NCI-H1417 treated with DMSO at 0.1 percent for 48 hours (cell line): ENCODE results near the gene FOXO4.
"Not testable (repeated sequence)": the region's sequence is repeated elsewhere in the genome, so short reads cannot be mapped to it uniquely, and the experiment has no call there.

ENCODE experiments used
- DNase-seq: peaks from one replicate; lab custom pipeline; 2025; lab: John Stamatoyannopoulos, UW

FOXO4 gene

DNA sequence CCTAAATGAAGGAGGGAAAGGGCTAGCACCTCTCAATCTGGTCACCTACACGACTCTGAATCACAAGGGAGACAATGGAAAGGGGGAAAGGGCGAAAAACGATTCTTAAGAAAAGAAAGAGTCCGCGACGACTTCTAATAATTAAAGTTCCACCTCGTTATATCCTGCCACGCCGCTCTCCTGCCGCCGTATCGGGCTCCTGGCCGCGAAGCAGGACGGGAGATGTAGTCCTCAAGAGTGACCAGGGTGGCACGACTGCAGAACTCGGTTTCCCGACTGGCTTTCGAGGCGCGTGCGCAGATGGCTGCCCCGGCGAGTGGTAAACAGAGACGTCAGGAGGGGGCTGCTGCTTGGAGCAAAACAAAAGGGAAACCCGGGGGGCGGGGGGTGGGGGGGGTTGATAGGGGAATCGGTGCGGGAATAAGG, at the start of gene FOXO4:
TSS of gene FOXO4 (plus strand) at position 297 of the 426 bp plus-strand sequence. CDS start 678 bp downstream, outside the sequence.
- DNase-seq, result peak; percentile 28

DNA sequence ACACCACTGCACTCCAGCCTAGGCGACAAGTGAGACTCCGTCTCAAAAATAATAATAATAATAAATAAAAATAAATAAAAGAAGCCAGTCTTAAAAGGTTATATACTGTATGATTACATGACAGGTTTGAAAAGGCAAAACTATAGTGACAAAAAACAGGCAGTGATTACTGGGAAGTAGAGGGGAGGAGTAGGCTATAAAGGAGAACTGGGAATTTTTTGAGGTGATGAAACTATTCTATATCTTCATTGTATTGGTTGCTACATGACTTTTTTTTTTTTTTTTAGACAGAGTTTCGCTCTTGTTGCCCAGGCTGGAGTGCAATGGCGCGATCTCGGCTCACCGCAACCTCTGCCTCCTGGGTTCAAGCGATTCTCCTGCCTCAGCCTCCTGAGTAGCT, 47.8 kb upstream of the FOXO4 start:
- not testable (repeated sequence) for DNase-seq

GRCh38 chrX:71052721-71053120, 42.9 kb upstream of the FOXO4 start:
- no peak for DNase-seq

- DNase-seq, result no peak
Measured at GRCh38 chrX:71053217-71053621, 42.4 kb upstream of the FOXO4 start.

GRCh38 chrX:71056867-71057266, 38.8 kb upstream of the FOXO4 start:
- no peak for DNase-seq

- DNase-seq, result no peak
Measured at GRCh38 chrX:71057848-71058530, 37.7 kb upstream of the FOXO4 start.

GRCh38 chrX:71060127-71060526, 35.5 kb upstream of the FOXO4 start:
- no peak for DNase-seq

DNA sequence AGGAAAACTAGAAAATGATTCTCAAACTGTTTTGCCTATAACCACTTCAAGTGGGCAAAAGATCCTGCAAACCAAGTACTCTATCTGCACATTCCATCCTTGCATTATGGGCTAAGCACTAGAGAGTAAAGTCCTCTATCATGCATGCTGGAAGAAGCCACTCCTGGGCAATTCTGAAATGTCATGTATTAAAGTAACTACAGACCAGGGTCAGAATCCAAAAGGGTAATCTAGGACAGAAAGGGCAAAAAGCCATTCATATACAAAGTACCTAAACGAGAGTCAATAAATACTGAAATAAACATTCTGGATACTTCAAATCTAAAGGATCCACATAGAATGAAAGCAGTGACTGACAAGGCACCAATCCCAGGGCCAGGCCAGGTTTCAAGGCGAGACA, 28.6 kb upstream of the FOXO4 start:
- DNase-seq, result no peak

DNA sequence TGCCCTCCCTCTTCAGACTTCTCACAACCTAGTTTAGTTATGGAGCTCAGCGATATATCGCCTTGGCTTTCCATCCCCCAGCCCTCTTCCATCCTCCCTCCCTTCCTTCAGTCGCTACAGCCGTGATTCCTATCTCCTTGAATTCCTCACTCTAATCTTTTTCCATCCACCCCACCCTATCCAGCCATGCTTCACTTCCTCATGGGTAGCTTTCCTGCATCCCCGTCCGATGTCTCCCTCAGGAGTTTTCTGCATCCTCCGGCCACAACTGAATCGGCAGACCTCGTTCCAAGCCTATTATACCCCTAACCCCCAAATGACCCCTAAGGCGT, 28.0 kb upstream of the FOXO4 start:
- no peak for DNase-seq

- DNase-seq, result peak; percentile 62
Measured at GRCh38 chrX:71068044-71068918, 27.4 kb upstream of the FOXO4 start, which contains the start of gene SNX12. Gene SNX12, minus strand, starts transcription at chrX:71068334. Its CDS starts 28 bp downstream, at chrX:71068306.

- DNase-seq, result no peak
Measured at GRCh38 chrX:71070531-71070930, 25.1 kb upstream of the FOXO4 start.

DNA sequence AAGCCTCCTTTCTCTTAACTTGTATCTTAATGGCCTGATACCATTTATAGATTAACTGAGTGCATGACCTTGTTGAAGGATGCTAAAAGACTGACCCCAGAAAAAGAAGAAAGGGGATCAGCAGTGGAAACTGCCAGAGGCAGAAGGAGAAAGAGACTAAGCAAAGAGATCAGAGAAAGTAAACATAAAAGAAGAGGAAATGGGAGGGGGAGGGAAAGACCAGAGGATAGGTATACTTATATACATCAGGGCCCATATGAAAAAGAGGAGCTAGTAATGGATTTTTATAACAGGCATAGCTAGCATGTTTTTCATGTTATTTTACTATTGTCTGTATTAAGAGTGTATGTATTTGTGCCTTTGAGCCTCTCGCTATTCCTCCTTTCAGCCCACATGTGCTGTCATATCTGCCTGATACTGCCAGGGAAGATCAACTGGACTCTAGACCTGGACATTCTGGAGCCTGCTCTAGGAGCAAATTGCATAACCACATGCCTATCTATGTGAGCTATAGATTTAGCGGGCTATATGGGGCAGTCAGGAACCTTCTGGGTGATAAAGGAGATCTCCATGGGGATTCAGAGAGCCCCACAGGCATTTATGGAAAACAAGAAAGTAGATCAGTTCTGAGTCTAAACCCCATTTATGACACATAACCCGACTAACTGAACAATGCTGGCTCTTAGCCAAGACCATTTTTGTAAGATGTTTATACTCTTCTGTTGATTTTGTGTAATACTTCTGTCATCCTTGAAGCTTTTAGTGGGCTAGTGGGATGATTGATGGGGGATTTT, 14.1 kb upstream of the FOXO4 start:
- no peak for DNase-seq

- no peak for DNase-seq
Measured at GRCh38 chrX:71082124-71082647, 13.5 kb upstream of the FOXO4 start.

GRCh38 chrX:71082822-71083221, 12.8 kb upstream of the FOXO4 start:
- no peak for DNase-seq

DNA sequence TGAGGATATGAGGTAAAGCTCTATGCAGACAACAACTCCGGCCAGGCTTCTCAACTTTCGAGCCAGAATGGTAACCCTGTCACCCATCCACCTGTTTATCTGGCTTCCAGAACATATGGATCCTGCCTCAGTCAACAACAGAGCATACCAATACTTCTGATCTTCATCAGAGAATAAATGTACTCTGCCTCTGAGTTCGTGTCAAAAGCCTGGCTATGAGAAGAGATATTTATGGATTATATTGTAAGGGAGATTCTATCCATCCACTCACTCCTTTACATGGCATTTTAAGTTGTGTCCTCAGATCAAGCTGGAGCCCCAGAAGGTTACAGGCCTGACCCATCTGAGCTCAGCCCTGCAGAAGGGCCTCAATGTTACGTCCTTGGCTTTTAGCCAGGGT, 9.8 kb upstream of the FOXO4 start:
- DNase-seq, result no peak

- DNase-seq, result no peak
Measured at GRCh38 chrX:71091263-71091662, 4.4 kb upstream of the FOXO4 start.

- no peak for DNase-seq
Measured at GRCh38 chrX:71095033-71095432, 618 bp upstream of the FOXO4 start.

GRCh38 chrX:71095981-71096759, 519 bp downstream of the FOXO4 start:
- DNase-seq, result no peak

DNA sequence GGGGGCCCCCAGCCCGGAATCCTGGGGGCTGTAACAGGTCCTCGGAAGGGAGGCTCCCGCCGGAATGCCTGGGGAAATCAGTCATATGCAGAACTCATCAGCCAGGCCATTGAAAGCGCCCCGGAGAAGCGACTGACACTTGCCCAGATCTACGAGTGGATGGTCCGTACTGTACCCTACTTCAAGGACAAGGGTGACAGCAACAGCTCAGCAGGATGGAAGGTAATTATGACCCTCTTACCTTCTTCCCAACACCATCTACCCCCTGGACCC, 1.0 kb downstream of the FOXO4 start:
- DNase-seq, result no peak

DNA sequence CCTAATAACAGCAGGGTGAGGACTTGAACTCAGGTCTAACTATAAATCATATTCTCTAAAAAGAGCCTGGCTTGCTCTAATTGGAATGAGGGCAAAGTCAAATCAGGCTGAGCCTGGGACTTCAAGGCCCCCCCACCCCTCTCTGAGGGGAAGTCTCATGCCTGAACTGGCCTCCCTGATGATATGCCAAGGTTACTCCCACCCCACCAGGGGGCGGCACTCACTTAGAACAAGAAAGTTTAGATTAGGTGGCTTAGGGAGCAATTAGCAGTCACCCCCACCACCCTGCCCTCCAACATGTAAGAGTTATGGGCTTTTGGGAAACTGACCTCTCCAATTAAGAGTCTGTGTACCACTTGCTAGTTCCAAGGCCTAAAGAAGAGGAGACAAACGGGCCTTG, 2.7 kb downstream of the FOXO4 start:
- DNase-seq, result no peak

DNA sequence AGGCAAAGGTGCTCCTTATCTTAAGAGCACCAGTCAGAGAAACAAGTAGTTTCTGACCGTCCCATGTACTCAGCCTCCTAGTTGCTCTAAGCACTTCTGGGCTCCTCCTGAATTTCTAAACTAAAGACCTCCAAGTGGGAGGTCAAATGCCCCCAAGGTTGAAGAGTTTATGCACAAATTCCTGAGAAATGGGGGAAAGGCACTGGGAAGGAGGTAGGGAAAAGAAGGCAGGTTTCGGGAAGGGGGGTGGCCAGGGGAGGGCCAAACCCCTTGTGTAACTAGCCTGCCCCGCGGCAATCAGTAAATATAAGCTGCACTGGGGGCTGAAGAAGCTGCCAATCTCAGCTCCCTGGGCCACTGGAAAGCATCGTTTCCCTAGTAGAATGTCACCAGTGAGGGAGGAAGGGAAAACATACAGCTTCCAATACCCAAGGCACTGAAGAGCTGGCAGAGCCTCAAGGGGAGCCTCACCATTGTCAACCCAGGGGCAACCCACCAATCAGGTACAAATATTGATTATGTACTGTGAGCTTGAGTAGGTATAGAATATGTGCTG, 3.4 kb downstream of the FOXO4 start:
- no peak for DNase-seq
